GM23338 (cell line): ENCODE results near the gene LSM14A. TPM values are rescaled to one million over a fixed set of nuclear protein-coding genes. Genes with fewer than 3 reads are reported as not detected.
"Not testable (repeated sequence)": the region's sequence is repeated elsewhere in the genome, so short reads cannot be mapped to it uniquely, and the experiment has no call there.

Source experiments
- ATAC-seq: fragments of 200-7000 bp; cut with Tn5 transposase; 3 replicates; pipeline ENCODE4 v1.9.1; 2020
- DNase-seq: peaks from one replicate; pipeline ENCODE4 v3.0.0-alpha.2; 2015; ENCODE audit warnings: low spot score
- H2AFZ ChIP-seq: fragments of 200-600 bp; sonication (generic); 2 replicates; pipeline ENCODE4 v1.8.0; 2016; ENCODE audit warnings: antibody characterized with exemption, mild to moderate bottlenecking, moderate library complexity
- H3F3A ChIP-seq: fragments of 200-600 bp; sonication (generic); replicated peaks from 2 replicates; pipeline ENCODE4 v1.8.0; 2017; ENCODE audit warnings: antibody characterized with exemption, mixed run types, low read depth
- H3K27ac ChIP-seq: fragments of 200-600 bp; sonication (generic); 2 replicates; pipeline ENCODE4 v1.6.1; 2016; ENCODE audit warnings: low read depth
- H3K27me3 ChIP-seq: fragments of 200-600 bp; sonication (generic); 2 replicates; pipeline ENCODE4 v1.8.0; 2016; ENCODE audit warnings: mild to moderate bottlenecking, mixed run types, moderate library complexity; ENCODE audit not compliant: insufficient read depth
- H3K36me3 ChIP-seq: fragments of 200-600 bp; sonication (generic); 2 replicates; pipeline ENCODE4 v1.8.0; 2016; ENCODE audit warnings: mild to moderate bottlenecking; ENCODE audit not compliant: insufficient read depth
- H3K4me1 ChIP-seq: fragments of 200-600 bp; sonication (generic); 2 replicates; pipeline ENCODE4 v1.8.0; 2016; ENCODE audit warnings: mild to moderate bottlenecking, moderate library complexity; ENCODE audit not compliant: insufficient read depth
- H3K4me2 ChIP-seq: fragments of 200-600 bp; sonication (generic); 2 replicates; pipeline ENCODE4 v1.7.1; 2017; ENCODE audit warnings: mixed run types
- H3K4me3 ChIP-seq: fragments of 200-600 bp; sonication (generic); 2 replicates; pipeline ENCODE4 v1.6.1; 2016; ENCODE audit warnings: mixed run types
- H3K79me2 ChIP-seq: fragments of 200-600 bp; sonication (generic); replicated peaks from 2 replicates; pipeline ENCODE4 v1.8.0; 2017; ENCODE audit warnings: mild to moderate bottlenecking; ENCODE audit not compliant: insufficient read depth
- H3K9me2 ChIP-seq: fragments of 200-600 bp; sonication (generic); 2 replicates; pipeline ENCODE4 v1.8.0; 2017; ENCODE audit not compliant: insufficient read depth
- H4K20me1 ChIP-seq: fragments of 200-600 bp; sonication (generic); replicated peaks from 2 replicates; pipeline ENCODE4 v1.8.0; 2017; ENCODE audit warnings: mild to moderate bottlenecking; ENCODE audit not compliant: insufficient read depth
- H3K27ac Mint-ChIP-seq: 2 replicates; pipeline ENCODE4 v1.8.0; 2020; ENCODE audit warnings: inconsistent platforms, mild to moderate bottlenecking, moderate library complexity, mixed read lengths
- H3K27me3 Mint-ChIP-seq: 3 replicates; pipeline ENCODE4 v1.8.0; 2022; ENCODE audit warnings: low read depth, mild to moderate bottlenecking, moderate library complexity, mixed read lengths, inconsistent platforms; ENCODE audit not compliant: insufficient read depth, poor library complexity
- H3K36me3 Mint-ChIP-seq: 3 replicates; pipeline ENCODE4 v1.8.0; 2021; ENCODE audit warnings: low read depth, mild to moderate bottlenecking, inconsistent platforms, moderate library complexity, mixed read lengths
- H3K4me1 Mint-ChIP-seq: 3 replicates; pipeline ENCODE4 v1.8.0; 2020; ENCODE audit warnings: mild to moderate bottlenecking, inconsistent platforms, mixed read lengths
- H3K4me3 Mint-ChIP-seq: 3 replicates; pipeline ENCODE4 v1.8.0; 2021; ENCODE audit warnings: moderate library complexity, mild to moderate bottlenecking, inconsistent platforms, mixed read lengths
- H3K9me3 Mint-ChIP-seq: 3 replicates; pipeline ENCODE4 v1.8.0; 2020; ENCODE audit warnings: moderate library complexity, mild to moderate bottlenecking, inconsistent platforms, mixed read lengths
- NANOG ChIP-seq: IDR thresholded peaks from 2 replicates; pipeline ENCODE4 v1.6.1; 2016; ENCODE audit warnings: antibody characterized with exemption, borderline replicate concordance
- polyA plus RNA-seq: library from polyadenylated mRNA; unstranded; fragments of >200 nt; fragmentation: Nextera tagmentation; extraction: Ambion mirVana; gene quantifications from 2 replicates; pipeline ENCODE4 v1.2.1, GENCODE V29; 2016
- total RNA-seq: library from RNA; depleted of rRNA; stranded (reverse); fragments of >200 nt; shearing (Covaris generic); gene quantifications from 2 replicates; pipeline ENCODE4 v1.2.3, GENCODE V29; 2014
- TF ChIP-seq, protein P1 (sequence below): IDR thresholded peaks from one replicate; pipeline ENCODE4 v1.6.1; 2018; ENCODE audit warnings: antibody characterized with exemption; ENCODE audit not compliant: unreplicated experiment
- TF ChIP-seq, protein P2 (sequence below): fragments of 250-450 bp; sonication (Bioruptor Pico); IDR thresholded peaks from 2 replicates; pipeline ENCODE4 v1.5.0; 2020; ENCODE audit warnings: mild to moderate bottlenecking, moderate library complexity

The LSM14A gene
- total and polyA plus RNA-seq, 2 experiments from 2014 or later: 109 to 166 TPM

DNA sequence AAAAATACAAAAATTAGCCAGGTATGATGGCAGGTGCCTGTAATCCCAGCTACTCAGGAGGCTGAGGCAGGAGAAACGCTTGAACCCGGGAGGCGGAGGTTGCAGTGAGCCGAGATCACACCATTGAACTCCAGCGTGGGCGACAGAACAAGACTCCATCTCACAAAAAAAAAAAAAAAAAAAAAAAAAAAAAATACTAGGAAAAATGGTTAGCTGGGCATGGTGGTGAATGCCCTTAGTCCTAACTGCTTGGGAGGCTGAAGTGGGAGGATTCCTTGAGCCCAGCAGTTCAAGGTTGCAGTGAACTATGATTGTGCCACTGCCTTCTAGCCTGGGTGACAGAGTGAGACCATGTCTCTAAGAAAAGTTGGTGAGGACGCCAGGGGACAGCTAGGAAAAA is 33.0 kb downstream of the LSM14A start:
- not testable (repeated sequence) for DNase-seq

DNA sequence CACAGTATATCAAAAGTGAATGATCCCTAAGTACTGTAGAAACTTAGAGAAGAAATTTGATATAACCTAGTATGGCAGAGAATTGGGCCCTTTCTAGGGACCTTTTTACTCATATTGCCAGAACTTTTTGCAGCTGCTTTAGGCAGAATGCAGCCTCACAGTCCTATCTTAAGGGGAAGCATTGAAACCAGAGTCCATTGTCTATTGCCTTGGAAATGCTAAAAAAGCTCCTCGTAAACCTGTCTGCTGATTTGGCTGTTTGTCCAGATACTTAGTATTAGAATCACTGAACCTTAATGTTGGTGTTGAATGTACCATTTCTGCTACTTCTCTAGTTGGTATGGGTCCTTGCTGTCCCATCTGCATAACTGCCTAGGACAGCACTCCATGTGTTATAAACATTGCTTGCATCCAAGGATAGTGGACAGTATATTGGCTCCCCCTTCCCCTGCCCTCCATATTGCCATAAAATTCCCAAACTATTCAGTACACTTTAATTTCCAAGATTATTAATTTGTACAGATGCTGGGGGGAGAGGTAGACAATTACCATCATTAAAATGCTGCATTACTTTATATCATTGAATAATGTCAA is 36.1 kb downstream of the LSM14A start:
- ATAC-seq: no peak

More for the DNA sequence above, 33.0 kb downstream of the LSM14A start:
- not testable (repeated sequence) for H3K27me3 Mint-ChIP-seq, H3K4me1 ChIP-seq, H3K27ac ChIP-seq, H3F3A ChIP-seq, H3K79me2 ChIP-seq, H2AFZ ChIP-seq, H3K4me2 ChIP-seq, ATAC-seq, H3K4me3 ChIP-seq, H3K9me2 ChIP-seq, H3K4me1 Mint-ChIP-seq, H3K9me3 Mint-ChIP-seq, H3K27ac Mint-ChIP-seq, H3K27me3 ChIP-seq, H3K4me3 Mint-ChIP-seq
- H4K20me1 ChIP-seq: 0 out of 2 replicates have a peak, but pooled peaks cover 10% of the 10 kb centered on the region
- H3K36me3 Mint-ChIP-seq: peaks cover 48% of the 10 kb centered on the region
- peaks cover 31% of the 10 kb centered on the region; the same call in 1 of the 2 replicates for H3K36me3 ChIP-seq

More for the DNA sequence above, 36.1 kb downstream of the LSM14A start:
- no peak overlapping the region for H3K4me2 ChIP-seq
- H3F3A ChIP-seq: no peaks in the 10 kb centered on the region
- peaks cover 36% of the 10 kb centered on the region; the same call in 1 of the 2 replicates for H3K36me3 ChIP-seq
- TF ChIP-seq, protein P1, sequence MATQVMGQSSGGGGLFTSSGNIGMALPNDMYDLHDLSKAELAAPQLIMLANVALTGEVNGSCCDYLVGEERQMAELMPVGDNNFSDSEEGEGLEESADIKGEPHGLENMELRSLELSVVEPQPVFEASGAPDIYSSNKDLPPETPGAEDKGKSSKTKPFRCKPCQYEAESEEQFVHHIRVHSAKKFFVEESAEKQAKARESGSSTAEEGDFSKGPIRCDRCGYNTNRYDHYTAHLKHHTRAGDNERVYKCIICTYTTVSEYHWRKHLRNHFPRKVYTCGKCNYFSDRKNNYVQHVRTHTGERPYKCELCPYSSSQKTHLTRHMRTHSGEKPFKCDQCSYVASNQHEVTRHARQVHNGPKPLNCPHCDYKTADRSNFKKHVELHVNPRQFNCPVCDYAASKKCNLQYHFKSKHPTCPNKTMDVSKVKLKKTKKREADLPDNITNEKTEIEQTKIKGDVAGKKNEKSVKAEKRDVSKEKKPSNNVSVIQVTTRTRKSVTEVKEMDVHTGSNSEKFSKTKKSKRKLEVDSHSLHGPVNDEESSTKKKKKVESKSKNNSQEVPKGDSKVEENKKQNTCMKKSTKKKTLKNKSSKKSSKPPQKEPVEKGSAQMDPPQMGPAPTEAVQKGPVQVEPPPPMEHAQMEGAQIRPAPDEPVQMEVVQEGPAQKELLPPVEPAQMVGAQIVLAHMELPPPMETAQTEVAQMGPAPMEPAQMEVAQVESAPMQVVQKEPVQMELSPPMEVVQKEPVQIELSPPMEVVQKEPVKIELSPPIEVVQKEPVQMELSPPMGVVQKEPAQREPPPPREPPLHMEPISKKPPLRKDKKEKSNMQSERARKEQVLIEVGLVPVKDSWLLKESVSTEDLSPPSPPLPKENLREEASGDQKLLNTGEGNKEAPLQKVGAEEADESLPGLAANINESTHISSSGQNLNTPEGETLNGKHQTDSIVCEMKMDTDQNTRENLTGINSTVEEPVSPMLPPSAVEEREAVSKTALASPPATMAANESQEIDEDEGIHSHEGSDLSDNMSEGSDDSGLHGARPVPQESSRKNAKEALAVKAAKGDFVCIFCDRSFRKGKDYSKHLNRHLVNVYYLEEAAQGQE: no peak
- TF ChIP-seq, protein P2, sequence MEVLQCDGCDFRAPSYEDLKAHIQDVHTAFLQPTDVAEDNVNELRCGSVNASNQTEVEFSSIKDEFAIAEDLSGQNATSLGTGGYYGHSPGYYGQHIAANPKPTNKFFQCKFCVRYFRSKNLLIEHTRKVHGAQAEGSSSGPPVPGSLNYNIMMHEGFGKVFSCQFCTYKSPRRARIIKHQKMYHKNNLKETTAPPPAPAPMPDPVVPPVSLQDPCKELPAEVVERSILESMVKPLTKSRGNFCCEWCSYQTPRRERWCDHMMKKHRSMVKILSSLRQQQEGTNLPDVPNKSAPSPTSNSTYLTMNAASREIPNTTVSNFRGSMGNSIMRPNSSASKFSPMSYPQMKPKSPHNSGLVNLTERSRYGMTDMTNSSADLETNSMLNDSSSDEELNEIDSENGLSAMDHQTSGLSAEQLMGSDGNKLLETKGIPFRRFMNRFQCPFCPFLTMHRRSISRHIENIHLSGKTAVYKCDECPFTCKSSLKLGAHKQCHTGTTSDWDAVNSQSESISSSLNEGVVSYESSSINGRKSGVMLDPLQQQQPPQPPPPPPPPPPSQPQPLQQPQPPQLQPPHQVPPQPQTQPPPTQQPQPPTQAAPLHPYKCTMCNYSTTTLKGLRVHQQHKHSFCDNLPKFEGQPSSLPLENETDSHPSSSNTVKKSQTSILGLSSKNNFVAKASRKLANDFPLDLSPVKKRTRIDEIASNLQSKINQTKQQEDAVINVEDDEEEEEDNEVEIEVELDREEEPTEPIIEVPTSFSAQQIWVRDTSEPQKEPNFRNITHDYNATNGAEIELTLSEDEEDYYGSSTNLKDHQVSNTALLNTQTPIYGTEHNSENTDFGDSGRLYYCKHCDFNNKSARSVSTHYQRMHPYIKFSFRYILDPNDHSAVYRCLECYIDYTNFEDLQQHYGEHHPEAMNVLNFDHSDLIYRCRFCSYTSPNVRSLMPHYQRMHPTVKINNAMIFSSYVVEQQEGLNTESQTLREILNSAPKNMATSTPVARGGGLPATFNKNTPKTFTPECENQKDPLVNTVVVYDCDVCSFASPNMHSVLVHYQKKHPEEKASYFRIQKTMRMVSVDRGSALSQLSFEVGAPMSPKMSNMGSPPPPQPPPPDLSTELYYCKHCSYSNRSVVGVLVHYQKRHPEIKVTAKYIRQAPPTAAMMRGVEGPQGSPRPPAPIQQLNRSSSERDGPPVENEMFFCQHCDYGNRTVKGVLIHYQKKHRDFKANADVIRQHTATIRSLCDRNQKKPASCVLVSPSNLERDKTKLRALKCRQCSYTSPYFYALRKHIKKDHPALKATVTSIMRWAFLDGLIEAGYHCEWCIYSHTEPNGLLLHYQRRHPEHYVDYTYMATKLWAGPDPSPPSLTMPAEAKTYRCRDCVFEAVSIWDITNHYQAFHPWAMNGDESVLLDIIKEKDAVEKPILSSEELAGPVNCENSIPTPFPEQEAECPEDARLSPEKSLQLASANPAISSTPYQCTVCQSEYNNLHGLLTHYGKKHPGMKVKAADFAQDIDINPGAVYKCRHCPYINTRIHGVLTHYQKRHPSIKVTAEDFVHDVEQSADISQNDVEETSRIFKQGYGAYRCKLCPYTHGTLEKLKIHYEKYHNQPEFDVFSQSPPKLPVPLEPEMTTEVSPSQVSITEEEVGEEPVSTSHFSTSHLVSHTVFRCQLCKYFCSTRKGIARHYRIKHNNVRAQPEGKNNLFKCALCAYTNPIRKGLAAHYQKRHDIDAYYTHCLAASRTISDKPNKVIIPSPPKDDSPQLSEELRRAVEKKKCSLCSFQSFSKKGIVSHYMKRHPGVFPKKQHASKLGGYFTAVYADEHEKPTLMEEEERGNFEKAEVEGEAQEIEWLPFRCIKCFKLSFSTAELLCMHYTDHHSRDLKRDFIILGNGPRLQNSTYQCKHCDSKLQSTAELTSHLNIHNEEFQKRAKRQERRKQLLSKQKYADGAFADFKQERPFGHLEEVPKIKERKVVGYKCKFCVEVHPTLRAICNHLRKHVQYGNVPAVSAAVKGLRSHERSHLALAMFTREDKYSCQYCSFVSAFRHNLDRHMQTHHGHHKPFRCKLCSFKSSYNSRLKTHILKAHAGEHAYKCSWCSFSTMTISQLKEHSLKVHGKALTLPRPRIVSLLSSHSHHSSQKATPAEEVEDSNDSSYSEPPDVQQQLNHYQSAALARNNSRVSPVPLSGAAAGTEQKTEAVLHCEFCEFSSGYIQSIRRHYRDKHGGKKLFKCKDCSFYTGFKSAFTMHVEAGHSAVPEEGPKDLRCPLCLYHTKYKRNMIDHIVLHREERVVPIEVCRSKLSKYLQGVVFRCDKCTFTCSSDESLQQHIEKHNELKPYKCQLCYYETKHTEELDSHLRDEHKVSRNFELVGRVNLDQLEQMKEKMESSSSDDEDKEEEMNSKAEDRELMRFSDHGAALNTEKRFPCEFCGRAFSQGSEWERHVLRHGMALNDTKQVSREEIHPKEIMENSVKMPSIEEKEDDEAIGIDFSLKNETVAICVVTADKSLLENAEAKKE (CRISPR knock-in tag): no peak
- TF ChIP-seq NANOG: no peak
- DNase-seq: no peak
- peaks cover 1% of the 10 kb centered on the region; the same call in 1 of the 2 replicates for H3K79me2 ChIP-seq
- H3K27ac Mint-ChIP-seq: no peak overlapping the region
- no peaks in the 10 kb centered on the region for H3K9me2 ChIP-seq
- no peak overlapping the region; the same call in 1 of the 2 replicates for H3K27ac ChIP-seq
- peaks cover 52% of the 10 kb centered on the region for H3K36me3 Mint-ChIP-seq
- no peaks in the 10 kb centered on the region for H3K4me1 ChIP-seq
- no peaks in the 10 kb centered on the region for H3K9me3 Mint-ChIP-seq
- H3K27me3 Mint-ChIP-seq: peaks cover 2% of the 10 kb centered on the region
- no peak overlapping the region for H3K4me3 ChIP-seq
- peaks cover 4% of the 10 kb centered on the region; the same call in 1 of the 2 replicates for H4K20me1 ChIP-seq
- no peak overlapping the region for H3K4me3 Mint-ChIP-seq
- H3K27me3 ChIP-seq: no peaks in the 10 kb centered on the region
- H3K4me1 Mint-ChIP-seq: no peaks in the 10 kb centered on the region
- no peak overlapping the region for H2AFZ ChIP-seq
